Uterus (tissue), 2 donors: ENCODE data around the gene SPRING1.

ENCODE experiments used
- CTCF ChIP-seq, 4 experiments: fragments of 200-600 bp in 2 of 4; fragments of 450-650 bp in 2 of 4; sonication (generic) in 2 of 4; IDR thresholded peaks; one replicate each; pipeline ENCODE4 v1.5.1; 2016 to 2019; ENCODE audit warnings: antibody characterized with exemption in 4 of 4, mild to moderate bottlenecking in 2 of 4, moderate library complexity in 1 of 4
- POLR2A ChIP-seq, 2 donors: fragments of 450-650 bp; IDR thresholded peaks; one replicate each; pipeline ENCODE4 v1.6.1; 2016; ENCODE audit warnings: antibody characterized with exemption in 2 of 2, mild to moderate bottlenecking in 1 of 2, moderate library complexity in 1 of 2

- no peak for TF ChIP-seq CTCF (IDR thresholded peaks at IDR 0.05)
- no peak for TF ChIP-seq POLR2A (IDR thresholded peaks at IDR 0.05)
These were observed 43.0 kb downstream of the SPRING1 start for GRCh38 chr12:116694653-116695463.
